ENCODE measurements around the gene CLSTN2.

The CLSTN2 gene

GRCh38 chr3:140021269-140021668 lies 86.3 kb downstream of the CLSTN2 start:
- Histone ChIP-seq H3K4me1 (ENCODE audit: control insufficient read depth, insufficient read depth, low read length) (no peaks in the 10 kb centered on the region), H3K4me3 (ENCODE audit: low read depth, low read length) (no peak overlapping the region), H3K9me3 (ENCODE audit: control insufficient read depth, insufficient read depth, low read depth, low read length) (no peaks in the 10 kb centered on the region), H3K36me3 (ENCODE audit: control insufficient read depth in 2 of 2, insufficient read depth in 1 of 2, low read length in 2 of 2) (no peaks in the 10 kb centered on the region), H3K27ac (ENCODE audit: extremely low read depth, low read depth, low read length) (no peak overlapping the region)
- ChIA-PET CTCF (no interaction called here), POLR2A (no interaction called here)
- TF ChIP-seq MZF1 (tag by site-specific recombination; IDR thresholded peaks at IDR 0.05; ENCODE audit: borderline replicate concordance): no peak
- no peak for TF ChIP-seq HIC1 (tag by site-specific recombination; IDR thresholded peaks at IDR 0.05)
- TF ChIP-seq ZNF311 (tag by site-specific recombination; IDR thresholded peaks at IDR 0.05; ENCODE audit: borderline replicate concordance): no peak
- no peak for TF ChIP-seq ZNF623 (tag by site-specific recombination; IDR thresholded peaks at IDR 0.05)
- TF ChIP-seq ZNF37A (tag by site-specific recombination; IDR thresholded peaks at IDR 0.05): no peak
- TF ChIP-seq ZNF274 (IDR thresholded peaks at IDR 0.05; ENCODE audit: low read length): no peak
- TF ChIP-seq ZNF274 (tag by site-specific recombination; IDR thresholded peaks at IDR 0.05; ENCODE audit: borderline replicate concordance): no peak
- no peak for TF ChIP-seq GLI2 (tag by site-specific recombination; IDR thresholded peaks at IDR 0.05; ENCODE audit: borderline replicate concordance, low read depth)
- TF ChIP-seq PRDM1 (tag by site-specific recombination; IDR thresholded peaks at IDR 0.05): no peak
- no peak for TF ChIP-seq KLF10 (tag by site-specific recombination; IDR thresholded peaks at IDR 0.05)
- TF ChIP-seq TRIM28 (IDR thresholded peaks at IDR 0.05; ENCODE audit: borderline replicate concordance, low read length): no peak
- TF ChIP-seq ZSCAN5A (tag by site-specific recombination; IDR thresholded peaks at IDR 0.05): no peak
- no peak for TF ChIP-seq KLF8 (tag by site-specific recombination; IDR thresholded peaks at IDR 0.05)
- TF ChIP-seq ZNF48 (tag by site-specific recombination; IDR thresholded peaks at IDR 0.05): no peak

- POLR2A ChIA-PET: no interaction called here
- Histone ChIP-seq H3K9me3 (ENCODE audit: control insufficient read depth, insufficient read depth, low read depth, low read length) (no peaks in the 10 kb centered on the region), H3K4me1 (ENCODE audit: control insufficient read depth, insufficient read depth, low read length) (no peaks in the 10 kb centered on the region), H3K36me3 (ENCODE audit: control insufficient read depth in 2 of 2, insufficient read depth in 1 of 2, low read length in 2 of 2) (no peaks in the 10 kb centered on the region), H3K27ac (ENCODE audit: extremely low read depth, low read depth, low read length) (no peak overlapping the region), H3K4me3 (ENCODE audit: low read depth, low read length) (no peak overlapping the region)
- CTCF ChIA-PET: interaction anchor here (0.6 to 0.7 kb wide), 2 partner anchors 304 to 1659 kb away, joined by 3 read pairs; no protein-coding TSS in a partner anchor
- TF ChIP-seq ZFP3 (tag by site-specific recombination; IDR thresholded peaks at IDR 0.05; ENCODE audit: low read depth) (no peak), SCRT2 (tag by site-specific recombination; IDR thresholded peaks at IDR 0.05) (no peak), ZBTB8A (tag by site-specific recombination; IDR thresholded peaks at IDR 0.05) (no peak), ZNF701 (tag by site-specific recombination; IDR thresholded peaks at IDR 0.05) (no peak), ZNF530 (tag by site-specific recombination; IDR thresholded peaks at IDR 0.05; ENCODE audit: low read depth) (no peak), ZNF518A (tag by site-specific recombination; conservative IDR thresholded peaks at IDR 0.05; ENCODE audit: low read depth) (no peak), PRDM6 (tag by site-specific recombination; IDR thresholded peaks at IDR 0.05) (no peak), BCL6B (tag by site-specific recombination; IDR thresholded peaks at IDR 0.05) (no peak)
These were observed 87.2 kb downstream of the CLSTN2 start for GRCh38 chr3:140022066-140022770.

Measured in HEK293 (cell line).